Stomach (tissue), 4 donors: ENCODE results near the gene LARGE1.

Source experiments
- CTCF ChIP-seq, 7 experiments: fragments of 450-650 bp in 4 of 7; fragments of 200-600 bp in 3 of 7; sonication (generic) in 3 of 7; IDR thresholded peaks; one replicate each; pipeline ENCODE4 v1.5.1; 2016 to 2019; ENCODE audit warnings: antibody characterized with exemption in 7 of 7, control low read depth in 2 of 7, mild to moderate bottlenecking in 1 of 7
- EP300 ChIP-seq: sonication (generic); formaldehyde crosslinking; IDR thresholded peaks from one replicate; pipeline ENCODE4 v1.6.1; 2017; ENCODE audit warnings: antibody characterized with exemption
- POLR2A ChIP-seq, 4 donors: fragments of 450-650 bp; IDR thresholded peaks; one replicate each; pipeline ENCODE4 v1.6.1; 2016; ENCODE audit warnings: antibody characterized with exemption in 4 of 4, control low read depth in 2 of 4, mild to moderate bottlenecking in 1 of 4, moderate library complexity in 1 of 4
- POLR2AphosphoS5 ChIP-seq, 3 donors: sonication (generic); formaldehyde crosslinking; IDR thresholded peaks; one replicate each; pipeline ENCODE4 v1.6.1; 2016; ENCODE audit warnings: antibody characterized with exemption in 3 of 3

GRCh38 chr22:33537059-33537458, 383.2 kb downstream of the LARGE1 start:
- TF ChIP-seq CTCF (IDR thresholded peaks at IDR 0.05) (no peak), POLR2A (IDR thresholded peaks at IDR 0.05) (no peak), EP300 (no peak), POLR2AphosphoS5 (IDR thresholded peaks at IDR 0.05) (no peak)
